Activated CD4-positive, alpha-beta T cell treated with anti-CD3 and anti-CD28 coated beads, Interleukin-2, amount 10 ng/mL, durations not matched to agents 24 days and 14 days (primary cell): ENCODE results near the gene ZFAND3. TPM values are rescaled to one million over a fixed set of nuclear protein-coding genes. Genes with fewer than 3 reads are reported as not detected.
"Not testable (repeated sequence)": the region's sequence is repeated elsewhere in the genome, so short reads cannot be mapped to it uniquely, and the experiment has no call there.

Experiments used
- DNase-seq: peaks from one replicate; pipeline ENCODE4 v3.0.0; 2022
- H3K27ac Mint-ChIP-seq: one replicate; pipeline ENCODE4 v1.8.0; 2022; ENCODE audit warnings: mild to moderate bottlenecking, mixed read lengths
- H3K27me3 Mint-ChIP-seq: one replicate; pipeline ENCODE4 v1.8.0; 2022; ENCODE audit warnings: mixed read lengths
- H3K36me3 Mint-ChIP-seq: one replicate; pipeline ENCODE4 v1.8.0; 2022; ENCODE audit warnings: low read depth, mild to moderate bottlenecking, mixed read lengths
- H3K4me1 Mint-ChIP-seq: one replicate; pipeline ENCODE4 v1.8.0; 2021; ENCODE audit warnings: mixed read lengths
- H3K4me3 Mint-ChIP-seq: one replicate; pipeline ENCODE4 v1.8.0; 2022; ENCODE audit warnings: mild to moderate bottlenecking, moderate library complexity, mixed read lengths
- H3K9me3 Mint-ChIP-seq: one replicate; pipeline ENCODE4 v1.8.0; 2021; ENCODE audit warnings: mixed read lengths
- intact Hi-C: fragments of 100-400 bp; cut with micrococcal nuclease; formaldehyde crosslinking; loops from one replicate; pipeline ENCODE4 v1.15.1; 2023
- total RNA-seq: library from RNA; stranded (reverse); gene quantifications from 2 replicates; pipeline ENCODE4 v1.2.3, GENCODE V29; 2022

Gene ZFAND3
- total RNA-seq, 1 donor from 2014 or later: 31.5 TPM

GRCh38 chr6:38034274-38034914 lies 214.9 kb downstream of the ZFAND3 start:
- DNase-seq: peak; percentile 58
- H3K4me1 Mint-ChIP-seq: peaks cover 20% of the 10 kb centered on the region
- H3K9me3 Mint-ChIP-seq: no peaks in the 10 kb centered on the region
- no peaks in the 10 kb centered on the region for H3K36me3 Mint-ChIP-seq
- intact Hi-C loops: loop anchor here (10.0 kb wide), 1 partner anchor 460 kb away; no protein-coding TSS in a partner anchor
- no peak overlapping the region for H3K27ac Mint-ChIP-seq
- H3K27me3 Mint-ChIP-seq: no peaks in the 10 kb centered on the region
- H3K4me3 Mint-ChIP-seq: no peak overlapping the region

- Mint-ChIP-seq H3K9me3 (no peaks in the 10 kb centered on the region), H3K27ac (no peak overlapping the region), H3K4me1 (peaks cover 14% of the 10 kb centered on the region), H3K27me3 (no peaks in the 10 kb centered on the region), H3K4me3 (no peak overlapping the region), H3K36me3 (no peaks in the 10 kb centered on the region)
- intact Hi-C loops: loop anchor here (10.0 kb wide), 1 partner anchor 459 kb away; no protein-coding TSS in a partner anchor
- no peak for DNase-seq
Measured at GRCh38 chr6:38035478-38035877, 216.0 kb downstream of the ZFAND3 start.

- Mint-ChIP-seq H3K4me1 (peaks cover 6% of the 10 kb centered on the region), H3K4me3 (no peak overlapping the region), H3K36me3 (no peaks in the 10 kb centered on the region), H3K27ac (no peak overlapping the region), H3K9me3 (no peaks in the 10 kb centered on the region), H3K27me3 (no peaks in the 10 kb centered on the region)
- intact Hi-C loops: loop anchor here (10.0 kb wide), 1 partner anchor 455 kb away; no protein-coding TSS in a partner anchor
- no peak for DNase-seq
Measured at GRCh38 chr6:38039502-38039901, 220.0 kb downstream of the ZFAND3 start.

- no peak overlapping the region for H3K27ac Mint-ChIP-seq
- no peaks in the 10 kb centered on the region for H3K9me3 Mint-ChIP-seq
- DNase-seq: no peak
- no peaks in the 10 kb centered on the region for H3K36me3 Mint-ChIP-seq
- H3K27me3 Mint-ChIP-seq: no peaks in the 10 kb centered on the region
- intact Hi-C loops: no loop called here
- peaks cover 3% of the 10 kb centered on the region for H3K4me1 Mint-ChIP-seq
- H3K4me3 Mint-ChIP-seq: no peak overlapping the region
Measured at GRCh38 chr6:38040254-38040653, 220.7 kb downstream of the ZFAND3 start.

- no peak for DNase-seq
- no peaks in the 10 kb centered on the region for H3K27me3 Mint-ChIP-seq
- no peak overlapping the region for H3K4me3 Mint-ChIP-seq
- H3K36me3 Mint-ChIP-seq: no peaks in the 10 kb centered on the region
- no peaks in the 10 kb centered on the region for H3K9me3 Mint-ChIP-seq
- intact Hi-C loops: no loop called here
- peaks cover 3% of the 10 kb centered on the region for H3K4me1 Mint-ChIP-seq
- no peak overlapping the region for H3K27ac Mint-ChIP-seq
Measured at GRCh38 chr6:38043259-38043753, 223.8 kb downstream of the ZFAND3 start.

- H3K27me3 Mint-ChIP-seq: no peaks in the 10 kb centered on the region
- peaks cover 10% of the 10 kb centered on the region for H3K36me3 Mint-ChIP-seq
- H3K27ac Mint-ChIP-seq: no peak overlapping the region
- H3K9me3 Mint-ChIP-seq: no peaks in the 10 kb centered on the region
- DNase-seq: no peak
- no peak overlapping the region for H3K4me3 Mint-ChIP-seq
- H3K4me1 Mint-ChIP-seq: peaks cover 3% of the 10 kb centered on the region
- intact Hi-C loops: no loop called here
Measured at GRCh38 chr6:38045701-38046305, 226.3 kb downstream of the ZFAND3 start.

- no peak overlapping the region for H3K4me3 Mint-ChIP-seq
- no peaks in the 10 kb centered on the region for H3K4me1 Mint-ChIP-seq
- no peaks in the 10 kb centered on the region for H3K27me3 Mint-ChIP-seq
- H3K27ac Mint-ChIP-seq: no peak overlapping the region
- intact Hi-C loops: no loop called here
- H3K9me3 Mint-ChIP-seq: no peaks in the 10 kb centered on the region
- H3K36me3 Mint-ChIP-seq: peaks cover 10% of the 10 kb centered on the region
- no peak for DNase-seq
Measured at GRCh38 chr6:38047562-38047961, 228.0 kb downstream of the ZFAND3 start.

- intact Hi-C loops: loop anchor here (10.0 kb wide), 1 partner anchor 525 kb away; no protein-coding TSS in a partner anchor
- not testable (repeated sequence) for H3K9me3 Mint-ChIP-seq, H3K27me3 Mint-ChIP-seq
Measured at GRCh38 chr6:38049861-38050397, 230.4 kb downstream of the ZFAND3 start.

GRCh38 chr6:38051819-38052434 lies 232.4 kb downstream of the ZFAND3 start:
- Mint-ChIP-seq H3K27ac (no peak overlapping the region), H3K4me1 (peaks cover 2% of the 10 kb centered on the region), H3K36me3 (peaks cover 10% of the 10 kb centered on the region), H3K27me3 (no peaks in the 10 kb centered on the region), H3K4me3 (no peak overlapping the region), H3K9me3 (no peaks in the 10 kb centered on the region)
- no peak for DNase-seq
- intact Hi-C loops: loop anchor here (10.0 kb wide), 1 partner anchor 523 kb away; no protein-coding TSS in a partner anchor

More at GRCh38 chr6:38049861-38050397, 230.4 kb downstream of the ZFAND3 start:
- H3K36me3 Mint-ChIP-seq, H3K4me3 Mint-ChIP-seq, H3K4me1 Mint-ChIP-seq, DNase-seq, H3K27ac Mint-ChIP-seq: not testable (repeated sequence)

- no peak for DNase-seq
- H3K27me3 Mint-ChIP-seq: no peaks in the 10 kb centered on the region
- intact Hi-C loops: loop anchor here (10.0 kb wide), 1 partner anchor 520 kb away; no protein-coding TSS in a partner anchor
- no peak overlapping the region for H3K27ac Mint-ChIP-seq
- H3K4me3 Mint-ChIP-seq: no peak overlapping the region
- H3K4me1 Mint-ChIP-seq: peaks cover 13% of the 10 kb centered on the region
- H3K36me3 Mint-ChIP-seq: peaks cover 5% of the 10 kb centered on the region
- no peaks in the 10 kb centered on the region for H3K9me3 Mint-ChIP-seq
Measured at GRCh38 chr6:38054527-38055202, 235.1 kb downstream of the ZFAND3 start.

GRCh38 chr6:38055203-38055589 lies 235.7 kb downstream of the ZFAND3 start:
- intact Hi-C loops: loop anchor here (10.0 kb wide), 1 partner anchor 520 kb away; no protein-coding TSS in a partner anchor
- no peak for DNase-seq
- peaks cover 13% of the 10 kb centered on the region for H3K4me1 Mint-ChIP-seq

GRCh38 chr6:38056361-38056760 lies 236.8 kb downstream of the ZFAND3 start:
- H3K4me1 Mint-ChIP-seq: peaks cover 13% of the 10 kb centered on the region
- intact Hi-C loops: loop anchor here (10.0 kb wide), 1 partner anchor 518 kb away; no protein-coding TSS in a partner anchor
- DNase-seq: no peak
- H3K27ac Mint-ChIP-seq: no peak overlapping the region
- no peaks in the 10 kb centered on the region for H3K9me3 Mint-ChIP-seq
- peaks cover 6% of the 10 kb centered on the region for H3K36me3 Mint-ChIP-seq
- no peaks in the 10 kb centered on the region for H3K27me3 Mint-ChIP-seq
- no peak overlapping the region for H3K4me3 Mint-ChIP-seq

More at GRCh38 chr6:38055203-38055589, 235.7 kb downstream of the ZFAND3 start:
- Mint-ChIP-seq H3K27ac (no peak overlapping the region), H3K27me3 (no peaks in the 10 kb centered on the region), H3K9me3 (no peaks in the 10 kb centered on the region), H3K4me3 (no peak overlapping the region), H3K36me3 (peaks cover 4% of the 10 kb centered on the region)

- no peak overlapping the region for H3K27ac Mint-ChIP-seq
- no peaks in the 10 kb centered on the region for H3K9me3 Mint-ChIP-seq
- intact Hi-C loops: loop anchor here (1.0 to 10.0 kb wide), 2 partner anchors 267 to 517 kb away; no protein-coding TSS in a partner anchor
- peak; percentile 60 for DNase-seq
- H3K27me3 Mint-ChIP-seq: no peaks in the 10 kb centered on the region
- H3K4me3 Mint-ChIP-seq: no peak overlapping the region
- H3K4me1 Mint-ChIP-seq: peaks cover 13% of the 10 kb centered on the region
- H3K36me3 Mint-ChIP-seq: peaks cover 19% of the 10 kb centered on the region
Measured at GRCh38 chr6:38057994-38058393, 238.5 kb downstream of the ZFAND3 start.
